IMR-90 (cell line): ENCODE results near the gene PLXDC1. TPM values are rescaled to one million over a fixed set of nuclear protein-coding genes. Genes with fewer than 3 reads are reported as not detected.

Experiments used
- ATAC-seq: fragments of 200-7000 bp; cut with Tn5 transposase; 2 replicates; pipeline ENCODE4 v1.9.1; 2020; ENCODE audit warnings: low read depth, mild to moderate bottlenecking, moderate library complexity
- BruUV-seq: library from RNA; stranded (reverse); fragments of 400-500 nt; replicated peaks from 2 replicates; lab custom pipeline; 2021; lab: Mats Ljungman, UMichigan
- CTCF ChIA-PET: fragments of 300-600 bp; formaldehyde crosslinking; extraction: SDS; loops from one replicate; lab custom pipeline; 2021; ENCODE audit warnings: antibody characterized with exemption; lab: Yijun Ruan, JAX
- POLR2A ChIA-PET: fragments of 300-600 bp; sonication (Branson Sonifier 250); formaldehyde crosslinking; loops from one replicate; lab custom pipeline; 2022; ENCODE audit warnings: antibody characterized with exemption; ENCODE audit not compliant: unreplicated experiment; lab: Charles Lee
- DNase-seq: peaks from one replicate; pipeline ENCODE4 v3.0.0; 2013
- H2AFZ ChIP-seq: replicated peaks from 2 replicates; pipeline ENCODE3; 2013; ENCODE audit warnings: low read length, mild to moderate bottlenecking; ENCODE audit not compliant: poor library complexity
- H2AK5ac ChIP-seq: 2 replicates; pipeline ENCODE4 v1.6.1; 2013; ENCODE audit warnings: low read depth, low read length, inconsistent platforms
- H2AK9ac ChIP-seq: replicated peaks from 2 replicates; pipeline ENCODE3; 2013; ENCODE audit warnings: mild to moderate bottlenecking, low read depth, low read length, moderate library complexity; ENCODE audit not compliant: poor library complexity
- H2BK120ac ChIP-seq: 2 replicates; pipeline ENCODE4 v1.6.1; 2013; ENCODE audit warnings: low read depth, low read length, inconsistent platforms
- H2BK15ac ChIP-seq: 3 replicates; pipeline ENCODE4 v1.6.1; 2013; ENCODE audit warnings: low read depth, low read length, inconsistent platforms
- H2BK20ac ChIP-seq: 2 replicates; pipeline ENCODE4 v1.6.1; 2013; ENCODE audit warnings: low read depth, mild to moderate bottlenecking, inconsistent platforms, low read length, moderate library complexity
- H2BK5ac ChIP-seq: 2 replicates; pipeline ENCODE4 v1.6.1; 2013; ENCODE audit warnings: mild to moderate bottlenecking, low read depth, low read length, inconsistent platforms; ENCODE audit not compliant: poor library complexity, severe bottlenecking
- H3K14ac ChIP-seq: replicated peaks from 2 replicates; pipeline ENCODE4 v1.6.1; 2013; ENCODE audit warnings: low read depth, low read length, inconsistent platforms
- H3K18ac ChIP-seq: 2 replicates; pipeline ENCODE4 v1.6.1; 2013; ENCODE audit warnings: low read depth, low read length, control low read depth
- H3K23ac ChIP-seq: 2 replicates; pipeline ENCODE4 v1.6.1; 2013; ENCODE audit warnings: low read depth, low read length, inconsistent platforms
- H3K27ac ChIP-seq: 2 replicates; pipeline ENCODE4 v1.5.1; 2013; ENCODE audit warnings: mild to moderate bottlenecking, control low read depth, low read length; ENCODE audit not compliant: insufficient read depth
- H3K27me3 ChIP-seq: 2 replicates; pipeline ENCODE4 v1.6.1; 2013; ENCODE audit warnings: low read length; ENCODE audit not compliant: control insufficient read depth, insufficient read depth
- H3K36me3 ChIP-seq: 2 replicates; pipeline ENCODE4 v1.6.1; 2013; ENCODE audit warnings: low read length, mixed read lengths; ENCODE audit not compliant: control insufficient read depth, insufficient read depth
- H3K4ac ChIP-seq: 2 replicates; pipeline ENCODE4 v1.6.1; 2013; ENCODE audit warnings: low read depth, low read length, inconsistent platforms
- H3K4me1 ChIP-seq: 2 replicates; pipeline ENCODE4 v1.6.1; 2013; ENCODE audit warnings: low read length, mixed read lengths; ENCODE audit not compliant: control insufficient read depth, insufficient read depth
- H3K4me2 ChIP-seq: 2 replicates; pipeline ENCODE4 v1.6.1; 2013; ENCODE audit warnings: low read depth, mild to moderate bottlenecking, control low read depth, low read length, moderate library complexity
- H3K4me3 ChIP-seq: 2 replicates; pipeline ENCODE4 v1.5.1; 2013; ENCODE audit warnings: low read depth, mild to moderate bottlenecking, control low read depth, low read length, moderate library complexity; ENCODE audit not compliant: insufficient read depth
- H3K56ac ChIP-seq: 2 replicates; pipeline ENCODE4 v1.6.1; 2013; ENCODE audit warnings: low read length, inconsistent platforms; ENCODE audit not compliant: insufficient read depth; ENCODE audit errors: extremely low read depth
- H3K79me1 ChIP-seq, 2 experiments: 2 replicates each; pipeline ENCODE4 v1.6.1; 2013; ENCODE audit warnings: low read length in 2 of 2, inconsistent platforms in 1 of 2, low read depth in 1 of 2
- H3K9ac ChIP-seq: 2 replicates; pipeline ENCODE4 v1.6.1; 2013; ENCODE audit warnings: low read depth, low read length, control low read depth
- H3K9me1 ChIP-seq: 2 replicates; pipeline ENCODE4 v1.6.1; 2013; ENCODE audit warnings: low read length, inconsistent platforms; ENCODE audit not compliant: insufficient read depth
- H3K9me3 ChIP-seq: 2 replicates; pipeline ENCODE4 v1.6.1; 2013; ENCODE audit warnings: low read length; ENCODE audit not compliant: control insufficient read depth, insufficient read depth
- H4K20me1 ChIP-seq: 2 replicates; pipeline ENCODE4 v1.6.1; 2013; ENCODE audit warnings: low read length, inconsistent platforms; ENCODE audit not compliant: insufficient read depth
- H4K5ac ChIP-seq: 2 replicates; pipeline ENCODE4 v1.6.1; 2013; ENCODE audit warnings: mild to moderate bottlenecking, low read depth, low read length, control low read depth
- H4K8ac ChIP-seq, 2 experiments: 2 replicates each; pipeline ENCODE4 v1.6.1; 2013; ENCODE audit warnings: low read depth in 2 of 2, low read length in 2 of 2, control low read depth in 1 of 2, inconsistent platforms in 1 of 2
- H4K91ac ChIP-seq: 2 replicates; pipeline ENCODE4 v1.6.1; 2013; ENCODE audit warnings: low read depth, low read length, inconsistent platforms; ENCODE audit not compliant: insufficient read depth
- CHD1 ChIP-seq: IDR thresholded peaks from 2 replicates; pipeline ENCODE4 v1.6.1; 2012; ENCODE audit warnings: low read depth, low read length, improper control_type of control experiment
- CTCF ChIP-seq: conservative IDR thresholded peaks from 2 replicates; pipeline ENCODE4 v1.5.1; 2012; ENCODE audit warnings: mild to moderate bottlenecking, low read depth, low read length, improper control_type of control experiment
- MAZ ChIP-seq: IDR thresholded peaks from 2 replicates; pipeline ENCODE4 v1.6.1; 2012; ENCODE audit warnings: low read depth, mild to moderate bottlenecking, low read length, improper control_type of control experiment, moderate library complexity, borderline replicate concordance
- MXI1 ChIP-seq: IDR thresholded peaks from 2 replicates; pipeline ENCODE4 v1.6.1; 2012; ENCODE audit warnings: low read depth, mild to moderate bottlenecking, low read length, moderate library complexity, borderline replicate concordance
- USF2 ChIP-seq: fragments of 150-350 bp; IDR thresholded peaks from 2 replicates; pipeline ENCODE4 v1.6.1; 2017; ENCODE audit warnings: mild to moderate bottlenecking, antibody characterized with exemption, low read length, low read depth
- WGBS, 2 experiments: methylation state at CpG; one replicate each; pipeline versions ENCODE4 v1.1.5 to v1.1.7; 2013; ENCODE audit warnings: missing lambda C conversion rate in 2 of 2; ENCODE audit not compliant: insufficient read length in 1 of 2; ENCODE audit errors: extremely low coverage in 2 of 2; 5-methylcytosine and 5-hydroxymethylcytosine counted together
- dilution Hi-C: fragments of 300-500 bp; cut with HindIII; formaldehyde crosslinking; loops from one replicate; pipeline ENCODE4 v1.14.3; 2018; ENCODE audit warnings: low sequenced_read_pairs; ENCODE audit not compliant: unreplicated experiment
- in situ Hi-C: fragments of 300-500 bp; cut with MboI; formaldehyde crosslinking; loops from 3 replicates; pipeline ENCODE4 v1.14.3; 2019; ENCODE audit warnings: low sequenced_read_pairs, inconsistent platforms, mixed read lengths
- intact Hi-C: fragments of 100-400 bp; cut with micrococcal nuclease; formaldehyde crosslinking; loops from 2 replicates; pipeline ENCODE4 v1.10.0; 2022
- polyA plus RNA-seq, 3 experiments: library from polyadenylated mRNA; depleted of rRNA; stranded (reverse); fragments of >200 nt; gene quantifications; 2 replicates each; pipeline ENCODE4 v1.2.3, GENCODE V29; 2012; ENCODE audit warnings: low replicate concordance in 1 of 3
- total RNA-seq: library from RNA; depleted of rRNA; stranded (reverse); fragments of >200 nt; gene quantifications from 2 replicates; pipeline ENCODE4 v1.2.3, GENCODE V29; 2012

The PLXDC1 gene
- total and polyA plus RNA-seq, 2 of the 4 experiments (the other 2 are of a cell fraction): under 0.01 to 0.50 TPM

- Histone ChIP-seq H2AK5ac (no peak overlapping the region), H4K91ac (no peak overlapping the region), H2BK15ac (no peak overlapping the region), H3K79me1 (no peaks in the 10 kb centered on the region), H3K4ac (no peak overlapping the region), H3K27me3 (peaks cover 33% of the 10 kb centered on the region), H4K8ac (no peak overlapping the region), H3K27ac (no peak overlapping the region), H3K36me3 (no peaks in the 10 kb centered on the region), H3K9ac (no peak overlapping the region), H2BK5ac (no peak overlapping the region), H3K56ac (no peak overlapping the region), H2AFZ (no peak overlapping the region), H3K9me3 (no peaks in the 10 kb centered on the region), H3K18ac (no peak overlapping the region), H3K23ac (no peak overlapping the region), H2BK120ac (no peak overlapping the region), H3K4me2 (no peak overlapping the region), H2BK20ac (no peak overlapping the region), H3K9me1 (0 out of 2 replicates have a peak, but pooled peaks cover 6% of the 10 kb centered on the region), H3K4me1 (peaks cover 11% of the 10 kb centered on the region), H2AK9ac (no peak overlapping the region), H3K4me3 (no peak overlapping the region), H4K5ac (no peak overlapping the region), H3K14ac (no peak overlapping the region), H4K20me1 (no peaks in the 10 kb centered on the region)
- no peak for DNase-seq
- ChIA-PET POLR2A (no interaction called here), CTCF (interaction anchor here (0.7 kb wide), 1 partner anchor 97 kb away, joined by 4 read pairs; no protein-coding TSS in a partner anchor)
- in situ Hi-C loops: no loop called here
- TF ChIP-seq CTCF (no peak), MAZ (no peak), CHD1 (no peak), MXI1 (no peak), USF2 (no peak)
- no CpG with 5 or more reads among the region's 1 CpG for WGBS, 2 experiments
- dilution Hi-C loops: no loop called here
- BruUV-seq: no TSS peak
- intact Hi-C loops: no loop called here
- ATAC-seq: no peak
Measured at GRCh38 chr17:39079836-39080235, 71.6 kb downstream of the PLXDC1 start.
